Measurements from ENCODE around the gene MSMO1.

DNA sequence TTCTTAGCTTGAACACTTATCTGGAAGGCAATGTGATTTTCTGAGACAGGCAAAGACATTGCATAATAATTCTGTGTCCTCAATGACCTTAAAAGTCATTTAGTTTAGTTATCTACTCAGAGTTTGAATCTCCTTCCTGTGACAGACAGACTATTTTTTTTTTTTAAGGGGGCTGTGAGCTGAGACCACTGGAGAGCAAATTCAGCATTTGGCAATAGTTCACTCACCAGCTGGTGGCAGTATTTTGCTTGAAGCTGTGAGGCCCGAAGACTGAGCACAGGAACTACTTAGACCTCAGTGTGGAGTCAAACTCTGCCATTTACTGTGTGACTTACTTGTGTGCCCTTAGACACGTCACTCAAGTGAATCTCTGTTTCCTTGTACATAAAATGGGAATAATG is 28.4 kb downstream of the MSMO1 start:
- TF ChIP-seq CTCF (IDR thresholded peaks at IDR 0.05) (peak in 2 of 3 donors; percentile 11 to 20), POLR2A (IDR thresholded peaks at IDR 0.05) (no peak)
